ENCODE results near the gene ZNF441. TPM values are rescaled to one million over a fixed set of nuclear protein-coding genes. Genes with fewer than 3 reads are reported as not detected.

Gene ZNF441
- polyA plus RNA-seq, 3 donors: 0.48 to 1.0 (median 0.95) TPM

GRCh38 chr19:11787536-11787935 is 20.7 kb downstream of the ZNF441 start:
- Histone ChIP-seq H3K9me3 (replicated peaks in 1 of 2; ENCODE audit: control insufficient read depth in 1 of 2, insufficient read depth in 1 of 2, low read length in 2 of 2) (peaks cover 46 to 90% of the 10 kb centered on the region in 2 donors), H3K4me1 (ENCODE audit: control insufficient read depth in 1 of 2, insufficient read depth in 2 of 2, low read length in 2 of 2) (no peaks in the 10 kb centered on the region), H3K4me2 (replicated peaks; ENCODE audit: extremely low read depth, low read length, poor library complexity, severe bottlenecking) (no peak overlapping the region), H3K36me3 (replicated peaks in 1 of 2; ENCODE audit: control insufficient read depth in 1 of 2, insufficient read depth in 2 of 2, low read length in 2 of 2) (peaks cover 0 to 5% of the 10 kb centered on the region in 2 donors), H4K20me1 (ENCODE audit: insufficient read depth, low read length) (no peaks in the 10 kb centered on the region), H3K4me3 (replicated peaks in 1 of 3; ENCODE audit: low read depth in 2 of 3, low read length in 3 of 3) (peak overlapping the region in 1 of 3 experiments; percentile 8), H2AFZ (ENCODE audit: insufficient read depth, low read depth, low read length, poor library complexity, severe bottlenecking) (no peak overlapping the region), H3K79me2 (ENCODE audit: insufficient read depth, low read length) (no peaks in the 10 kb centered on the region), H3K27ac (ENCODE audit: low read depth in 1 of 2, low read length in 2 of 2) (no peak overlapping the region), H3K27me3 (ENCODE audit: control insufficient read depth in 2 of 2, insufficient read depth in 2 of 2, low read length in 2 of 2) (no peaks in the 10 kb centered on the region), H3K9ac (ENCODE audit: insufficient read depth, low read length, poor library complexity, severe bottlenecking) (no peak overlapping the region)
- Mint-ChIP-seq H3K27me3 (ENCODE audit: low read depth in 3 of 3) (peaks cover 0 to 4% (median 3%) of the 10 kb centered on the region in 3 donors), H3K4me3 (no peak overlapping the region), H3K27ac (no peak overlapping the region), H3K36me3 (peaks cover 0 to 2% of the 10 kb centered on the region in 2 donors), H3K9me3 (peaks cover 54 to 90% (median 79%) of the 10 kb centered on the region in 7 donors), H3K4me1 (no peaks in the 10 kb centered on the region)
- intact Hi-C loops (cut with micrococcal nuclease): loop anchor here in 1 of 2 donors (5.0 kb wide), 1 partner anchor 35 kb away; no protein-coding TSS in a partner anchor
- no peak for DNase-seq
- TF ChIP-seq CTCF (IDR thresholded peaks at IDR 0.05): no peak
- 84% methylated on average over 3 of the region's 3 CpGs for WGBS (ENCODE audit: insufficient coverage)

- H3K27me3 Mint-ChIP-seq (ENCODE audit: low read depth in 3 of 3): peaks cover 0 to 2% (median 1%) of the 10 kb centered on the region in 3 donors
- Histone ChIP-seq H3K36me3 (replicated peaks in 1 of 2; ENCODE audit: control insufficient read depth in 1 of 2, insufficient read depth in 2 of 2, low read length in 2 of 2) (no peaks in the 10 kb centered on the region), H3K9ac (ENCODE audit: insufficient read depth, low read length, poor library complexity, severe bottlenecking) (no peak overlapping the region), H3K4me3 (replicated peaks in 1 of 3; ENCODE audit: low read depth in 2 of 3, low read length in 3 of 3) (no peak overlapping the region), H4K20me1 (ENCODE audit: insufficient read depth, low read length) (no peaks in the 10 kb centered on the region), H3K4me1 (ENCODE audit: control insufficient read depth in 1 of 2, insufficient read depth in 2 of 2, low read length in 2 of 2) (peaks cover 8% of the 10 kb centered on the region in 2 donors), H3K27me3 (ENCODE audit: control insufficient read depth in 2 of 2, insufficient read depth in 2 of 2, low read length in 2 of 2) (no peaks in the 10 kb centered on the region), H3K79me2 (ENCODE audit: insufficient read depth, low read length) (no peaks in the 10 kb centered on the region), H2AFZ (ENCODE audit: insufficient read depth, low read depth, low read length, poor library complexity, severe bottlenecking) (no peak overlapping the region), H3K9me3 (replicated peaks in 1 of 2; ENCODE audit: control insufficient read depth in 1 of 2, insufficient read depth in 1 of 2, low read length in 2 of 2) (peaks cover 10 to 36% of the 10 kb centered on the region in 2 donors), H3K27ac (ENCODE audit: low read depth in 1 of 2, low read length in 2 of 2) (no peak overlapping the region), H3K4me2 (replicated peaks; ENCODE audit: extremely low read depth, low read length, poor library complexity, severe bottlenecking) (no peak overlapping the region)
- no peak for DNase-seq
- peaks cover 25 to 46% (median 29%) of the 10 kb centered on the region in 7 donors for H3K9me3 Mint-ChIP-seq
- no peaks in the 10 kb centered on the region for H3K36me3 Mint-ChIP-seq
- no peak overlapping the region for H3K4me3 Mint-ChIP-seq
- peaks cover 13% of the 10 kb centered on the region for H3K4me1 Mint-ChIP-seq
- no peak overlapping the region for H3K27ac Mint-ChIP-seq
- no peak for TF ChIP-seq CTCF (IDR thresholded peaks at IDR 0.05)
- intact Hi-C loops (cut with micrococcal nuclease): loop anchor here in 1 of 2 donors (10.0 kb wide), 1 partner anchor 352 kb away; the partner anchor contains the start of gene ZNF20
Observed at GRCh38 chr19:11792942-11793341, 26.1 kb downstream of the ZNF441 start.

All from CD14-positive monocyte (primary cell).